Measurements from ENCODE around the gene SFR1. TPM values are rescaled to one million over a fixed set of nuclear protein-coding genes. Genes with fewer than 3 reads are reported as not detected.

The SFR1 gene
- total and polyA plus RNA-seq, 12 donors = 4.4 to 12.1 (median 7.5) TPM

DNA sequence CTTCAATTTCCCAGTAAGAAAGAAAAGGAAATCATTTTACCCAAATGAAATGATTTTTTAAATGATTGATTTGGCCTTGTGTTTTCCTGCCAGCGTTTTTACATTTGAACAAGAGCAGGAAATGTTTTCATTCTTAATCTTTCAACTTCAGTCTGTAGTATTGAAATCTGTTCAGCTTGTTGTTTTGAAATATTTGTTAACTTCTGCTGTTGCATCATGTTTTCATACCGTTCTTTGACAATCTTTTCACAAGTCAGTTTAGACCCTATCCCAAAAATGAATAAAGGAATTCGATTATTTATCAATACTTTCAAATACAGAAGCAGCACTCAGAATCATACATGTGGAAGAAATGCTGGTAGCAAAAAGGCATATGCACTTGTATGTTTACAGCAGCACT lies 8.1 kb downstream of the SFR1 start:
- WGBS, 2 donors = 72 to 75% methylated on average over 3 of the region's 3 CpGs
- no peak overlapping the region for H3K27ac ChIP-seq
- no peak for ATAC-seq
- no peaks in the 10 kb centered on the region for H3K9me3 ChIP-seq
- H3K4me3 ChIP-seq = no peak overlapping the region
- no peaks in the 10 kb centered on the region for H3K4me1 ChIP-seq
- TF ChIP-seq, protein P1, sequence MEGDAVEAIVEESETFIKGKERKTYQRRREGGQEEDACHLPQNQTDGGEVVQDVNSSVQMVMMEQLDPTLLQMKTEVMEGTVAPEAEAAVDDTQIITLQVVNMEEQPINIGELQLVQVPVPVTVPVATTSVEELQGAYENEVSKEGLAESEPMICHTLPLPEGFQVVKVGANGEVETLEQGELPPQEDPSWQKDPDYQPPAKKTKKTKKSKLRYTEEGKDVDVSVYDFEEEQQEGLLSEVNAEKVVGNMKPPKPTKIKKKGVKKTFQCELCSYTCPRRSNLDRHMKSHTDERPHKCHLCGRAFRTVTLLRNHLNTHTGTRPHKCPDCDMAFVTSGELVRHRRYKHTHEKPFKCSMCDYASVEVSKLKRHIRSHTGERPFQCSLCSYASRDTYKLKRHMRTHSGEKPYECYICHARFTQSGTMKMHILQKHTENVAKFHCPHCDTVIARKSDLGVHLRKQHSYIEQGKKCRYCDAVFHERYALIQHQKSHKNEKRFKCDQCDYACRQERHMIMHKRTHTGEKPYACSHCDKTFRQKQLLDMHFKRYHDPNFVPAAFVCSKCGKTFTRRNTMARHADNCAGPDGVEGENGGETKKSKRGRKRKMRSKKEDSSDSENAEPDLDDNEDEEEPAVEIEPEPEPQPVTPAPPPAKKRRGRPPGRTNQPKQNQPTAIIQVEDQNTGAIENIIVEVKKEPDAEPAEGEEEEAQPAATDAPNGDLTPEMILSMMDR (IDR thresholded peaks at IDR 0.05) = no peak
- DNase-seq = no peak
- peaks cover 0 to 19% (median 0%) of the 10 kb centered on the region in 9 donors for H3K36me3 ChIP-seq
- H3K27me3 ChIP-seq = peaks cover 0 to 6% (median 0%) of the 10 kb centered on the region in 7 donors
- intact Hi-C loops (cut with DNase I) = no loop called here

DNA sequence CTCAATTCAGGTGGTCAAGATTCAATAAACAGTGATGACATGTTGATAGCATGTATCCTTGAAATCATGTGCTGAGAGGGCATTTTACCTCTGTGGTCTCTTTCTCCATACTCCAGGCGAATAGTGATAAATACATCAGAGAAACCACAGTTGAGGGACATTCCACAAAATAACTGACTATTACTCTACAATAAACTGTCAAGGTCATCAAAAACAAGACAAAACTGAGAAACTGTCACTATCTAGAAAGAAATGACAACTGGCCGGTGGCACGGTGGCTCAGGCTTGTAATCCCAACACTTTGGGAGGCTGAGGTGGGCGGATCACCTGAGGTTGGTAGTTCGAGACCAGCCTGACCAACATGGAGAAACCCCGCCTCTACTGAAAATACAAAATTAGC lies 16.2 kb downstream of the SFR1 start:
- H3K4me3 ChIP-seq = no peak overlapping the region
- no peaks in the 10 kb centered on the region for H3K36me3 ChIP-seq
- TF ChIP-seq, protein P1 (IDR thresholded peaks at IDR 0.05) = no peak
- intact Hi-C loops (cut with DNase I) = no loop called here
- DNase-seq = no peak
- peaks cover 0 to 9% (median 0%) of the 10 kb centered on the region in 7 donors for H3K27me3 ChIP-seq
- H3K4me1 ChIP-seq = no peaks in the 10 kb centered on the region
- H3K9me3 ChIP-seq = no peaks in the 10 kb centered on the region
- 92% methylated on average over 6 of the region's 6 CpGs for WGBS, 2 donors
- no peak for ATAC-seq
- H3K27ac ChIP-seq = no peak overlapping the region

DNA sequence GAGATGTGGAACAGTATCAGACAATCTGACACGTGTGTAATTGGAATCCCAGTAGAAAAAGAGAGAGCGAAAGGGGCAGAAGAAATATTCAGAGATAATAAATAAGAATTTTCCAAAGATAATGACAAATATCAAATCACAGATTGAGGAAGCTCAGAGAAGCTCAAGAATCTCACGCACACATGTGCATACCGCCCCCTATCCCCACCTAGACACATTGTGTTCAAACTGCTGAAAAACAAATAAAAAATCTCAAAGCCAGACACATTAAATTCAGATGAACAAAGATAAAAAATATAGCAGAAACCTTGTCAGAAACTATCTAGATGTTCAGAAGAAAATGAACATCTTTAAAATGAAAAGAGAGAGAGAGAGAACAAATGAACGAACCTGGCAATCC lies 17.2 kb downstream of the SFR1 start:
- ATAC-seq (no peak), DNase-seq (no peak)
- 62 to 76% methylated on average over 5 of the region's 5 CpGs for WGBS, 2 donors
- Histone ChIP-seq H3K27me3 (peaks cover 0 to 3% (median 0%) of the 10 kb centered on the region in 7 donors), H3K27ac (no peak overlapping the region), H3K9me3 (no peaks in the 10 kb centered on the region), H3K4me1 (no peaks in the 10 kb centered on the region), H3K36me3 (no peaks in the 10 kb centered on the region), H3K4me3 (no peak overlapping the region)
- intact Hi-C loops (cut with DNase I) = no loop called here
- TF ChIP-seq, protein P1 (IDR thresholded peaks at IDR 0.05) = peak in 3 of 9 donors; percentile 27 to 38 (median 29)

DNA sequence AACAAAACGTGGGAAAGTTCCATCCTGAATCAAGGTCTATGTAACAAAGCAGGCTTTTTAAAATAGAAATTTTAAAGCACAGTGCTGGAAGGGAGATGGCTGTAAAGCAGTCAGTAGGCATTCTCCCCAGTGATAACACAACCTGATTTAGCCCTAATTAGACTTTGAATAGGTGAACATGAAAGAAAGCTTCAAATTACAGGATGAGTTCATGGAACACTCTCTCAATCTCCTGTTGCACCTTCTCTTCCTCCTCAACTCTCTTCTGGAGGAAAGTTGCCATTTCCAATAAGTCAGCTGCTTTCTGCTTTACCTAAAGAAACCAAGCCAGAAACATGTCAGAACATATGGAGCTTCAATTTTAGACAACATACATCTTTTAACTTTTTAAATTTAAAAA lies 20.1 kb downstream of the SFR1 start:
- H3K4me1 ChIP-seq = peaks cover 0 to 4% (median 0%) of the 10 kb centered on the region in 9 donors
- H3K27me3 ChIP-seq = peaks cover 0 to 7% (median 0%) of the 10 kb centered on the region in 7 donors
- no peak overlapping the region for H3K27ac ChIP-seq
- ATAC-seq = no peak
- intact Hi-C loops (cut with DNase I) = no loop called here
- TF ChIP-seq, protein P1 (IDR thresholded peaks at IDR 0.05) = no peak
- 12 to 30% methylated on average over 1 of the region's 1 CpG for WGBS, 2 donors
- H3K9me3 ChIP-seq = no peaks in the 10 kb centered on the region
- no peaks in the 10 kb centered on the region for H3K36me3 ChIP-seq
- DNase-seq = no peak
- no peak overlapping the region for H3K4me3 ChIP-seq
